ENCODE data around the gene CEP250.
A peak's percentile ranks its signal among the peaks of the same experiment; 100 is the strongest.
"Not testable (repeated sequence)": the region's sequence is repeated elsewhere in the genome, so short reads cannot be mapped to it uniquely, and the experiment has no call there.

CEP250 gene

DNA sequence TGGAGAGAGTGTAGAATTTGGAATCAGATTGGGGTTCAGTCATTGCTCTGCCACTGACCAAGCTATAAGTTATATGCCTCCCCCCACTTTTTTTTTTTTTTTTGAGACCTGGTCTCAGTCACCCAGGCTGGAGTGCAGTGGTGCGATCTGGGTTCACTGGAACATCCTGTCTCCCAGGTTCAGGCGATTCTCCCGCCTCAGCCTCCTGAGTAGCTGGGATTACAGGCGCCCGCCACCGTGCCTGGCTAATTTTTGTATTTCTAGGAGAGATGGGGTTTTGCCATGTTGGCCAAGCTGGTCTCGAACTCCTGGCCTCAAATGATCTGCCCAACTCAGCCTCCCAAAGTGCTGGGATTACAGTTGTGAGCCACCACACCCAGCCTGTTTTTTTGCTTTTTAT is 1.3 kb downstream of the CEP250 start:
- not testable (repeated sequence) for H3K27me3 ChIP-seq (ENCODE audit: control insufficient read depth in 1 of 2, insufficient read depth in 2 of 2, low read length in 2 of 2); H3K4me3 ChIP-seq (ENCODE audit: low read length in 2 of 2)

GRCh38 chr20:35457539-35457938 is 2.1 kb downstream of the CEP250 start:
- not testable (repeated sequence) for H3K4me3 ChIP-seq (ENCODE audit: low read length in 2 of 2); H3K4me1 ChIP-seq (ENCODE audit: control insufficient read depth, insufficient read depth, low read length); H3K27ac ChIP-seq (ENCODE audit: low read length); H3K27me3 ChIP-seq (ENCODE audit: control insufficient read depth in 1 of 2, insufficient read depth in 2 of 2, low read length in 2 of 2); H3K9me3 ChIP-seq (ENCODE audit: control insufficient read depth in 2 of 2, low read length in 2 of 2)
- Histone ChIP-seq H3K9ac (ENCODE audit: low read length in 2 of 2) (peak overlapping the region in 1 of 2 donors; percentile 33), H3K36me3 (ENCODE audit: control insufficient read depth in 2 of 2, insufficient read depth in 2 of 2, low read length in 2 of 2) (peaks cover 12 to 25% of the 10 kb centered on the region in 2 donors)

More for the DNA sequence above, 1.3 kb downstream of the CEP250 start:
- not testable (repeated sequence) for H3K4me1 ChIP-seq (ENCODE audit: control insufficient read depth, insufficient read depth, low read length); H3K9me3 ChIP-seq (ENCODE audit: control insufficient read depth in 2 of 2, low read length in 2 of 2); H3K9ac ChIP-seq (ENCODE audit: low read length in 2 of 2); H3K27ac ChIP-seq (ENCODE audit: low read length)
- H3K36me3 ChIP-seq (ENCODE audit: control insufficient read depth in 2 of 2, insufficient read depth in 2 of 2, low read length in 2 of 2) = peaks cover 3 to 17% of the 10 kb centered on the region in 2 donors

DNA sequence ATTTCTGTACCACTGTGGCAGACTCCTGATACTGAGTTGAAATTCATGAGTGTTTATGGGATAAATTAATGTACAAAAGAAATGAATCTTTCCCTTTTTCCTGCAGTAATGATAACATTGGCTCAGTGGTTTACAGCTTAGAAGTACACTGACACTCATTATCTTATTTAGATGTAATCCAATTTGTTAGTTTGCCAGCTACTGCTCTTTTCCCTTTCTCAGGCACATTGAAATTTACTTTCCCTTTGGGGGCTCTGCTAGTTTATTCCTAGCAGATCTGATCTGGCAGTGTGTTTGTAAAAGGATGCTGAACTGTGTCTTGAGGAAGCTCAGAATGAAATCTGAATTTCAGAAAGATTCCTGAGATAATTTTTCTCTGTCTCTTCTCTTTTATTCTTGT is 3.0 kb downstream of the CEP250 start:
- Histone ChIP-seq H3K9ac (ENCODE audit: low read length in 2 of 2) (no peak overlapping the region), H3K4me1 (ENCODE audit: control insufficient read depth, insufficient read depth, low read length) (peaks cover 2% of the 10 kb centered on the region), H3K27ac (ENCODE audit: low read length) (no peak overlapping the region), H3K9me3 (ENCODE audit: control insufficient read depth in 2 of 2, low read length in 2 of 2) (no peaks in the 10 kb centered on the region), H3K27me3 (ENCODE audit: control insufficient read depth in 1 of 2, insufficient read depth in 2 of 2, low read length in 2 of 2) (no peaks in the 10 kb centered on the region), H3K4me3 (ENCODE audit: low read length in 2 of 2) (no peak overlapping the region), H3K36me3 (ENCODE audit: control insufficient read depth in 2 of 2, insufficient read depth in 2 of 2, low read length in 2 of 2) (peaks cover 15 to 25% of the 10 kb centered on the region in 2 donors)

DNA sequence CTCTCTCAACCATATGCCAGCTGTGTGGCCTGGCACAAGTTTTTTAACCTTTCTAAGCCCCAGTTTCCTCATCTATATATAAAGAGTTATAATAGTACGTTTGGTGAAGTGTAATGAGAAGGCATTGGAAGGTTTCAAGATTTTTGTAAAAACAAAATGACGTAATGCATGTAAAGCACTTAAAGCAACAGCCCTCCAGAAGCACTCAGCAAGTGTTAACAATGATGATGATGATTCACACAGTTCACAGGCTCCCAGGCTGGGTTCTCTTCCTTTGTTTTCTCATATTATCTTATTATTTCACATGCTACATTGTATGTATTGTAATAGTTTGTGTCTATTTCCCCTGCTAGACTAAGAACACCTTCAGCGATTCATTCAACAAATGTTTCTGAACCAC is 6.2 kb downstream of the CEP250 start:
- H3K36me3 ChIP-seq (ENCODE audit: control insufficient read depth in 2 of 2, insufficient read depth in 2 of 2, low read length in 2 of 2) = peaks cover 27 to 28% of the 10 kb centered on the region in 2 donors
- H3K9ac ChIP-seq (ENCODE audit: low read length in 2 of 2) = no peak overlapping the region
- no peak overlapping the region for H3K4me3 ChIP-seq (ENCODE audit: low read length in 2 of 2)

DNA sequence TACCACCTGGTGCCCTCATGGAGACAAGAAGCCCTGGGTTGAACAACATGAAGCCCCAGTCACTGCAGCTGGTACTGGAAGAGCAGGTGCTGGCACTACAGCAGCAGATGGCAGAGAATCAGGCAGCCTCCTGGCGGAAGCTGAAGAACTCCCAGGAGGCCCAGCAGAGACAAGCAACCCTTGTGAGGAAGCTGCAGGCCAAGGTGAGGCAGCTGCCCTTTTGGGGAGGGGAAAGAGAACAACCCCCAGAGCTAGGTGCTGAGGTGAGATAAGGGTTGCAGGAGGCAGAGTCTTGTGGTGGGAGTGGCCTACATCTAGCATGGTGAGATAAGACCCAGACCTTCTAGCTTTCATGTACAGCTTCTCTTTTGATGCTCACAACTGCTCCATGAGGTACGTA is 7.0 kb downstream of the CEP250 start:
- H3K9me3 ChIP-seq (ENCODE audit: control insufficient read depth in 2 of 2, low read length in 2 of 2) = no peaks in the 10 kb centered on the region
- no peak overlapping the region for H3K4me3 ChIP-seq (ENCODE audit: low read length in 2 of 2)
- H3K4me1 ChIP-seq (ENCODE audit: control insufficient read depth, insufficient read depth, low read length) = no peaks in the 10 kb centered on the region
- H3K9ac ChIP-seq (ENCODE audit: low read length in 2 of 2) = no peak overlapping the region
- H3K36me3 ChIP-seq (ENCODE audit: control insufficient read depth in 2 of 2, insufficient read depth in 2 of 2, low read length in 2 of 2) = peaks cover 28 to 29% of the 10 kb centered on the region in 2 donors
- H3K27me3 ChIP-seq (ENCODE audit: control insufficient read depth in 1 of 2, insufficient read depth in 2 of 2, low read length in 2 of 2) = no peaks in the 10 kb centered on the region
- H3K27ac ChIP-seq (ENCODE audit: low read length) = no peak overlapping the region

More for the DNA sequence above, 6.2 kb downstream of the CEP250 start:
- Histone ChIP-seq H3K4me1 (ENCODE audit: control insufficient read depth, insufficient read depth, low read length) (no peaks in the 10 kb centered on the region), H3K27ac (ENCODE audit: low read length) (no peak overlapping the region), H3K27me3 (ENCODE audit: control insufficient read depth in 1 of 2, insufficient read depth in 2 of 2, low read length in 2 of 2) (no peaks in the 10 kb centered on the region), H3K9me3 (ENCODE audit: control insufficient read depth in 2 of 2, low read length in 2 of 2) (no peaks in the 10 kb centered on the region)

DNA sequence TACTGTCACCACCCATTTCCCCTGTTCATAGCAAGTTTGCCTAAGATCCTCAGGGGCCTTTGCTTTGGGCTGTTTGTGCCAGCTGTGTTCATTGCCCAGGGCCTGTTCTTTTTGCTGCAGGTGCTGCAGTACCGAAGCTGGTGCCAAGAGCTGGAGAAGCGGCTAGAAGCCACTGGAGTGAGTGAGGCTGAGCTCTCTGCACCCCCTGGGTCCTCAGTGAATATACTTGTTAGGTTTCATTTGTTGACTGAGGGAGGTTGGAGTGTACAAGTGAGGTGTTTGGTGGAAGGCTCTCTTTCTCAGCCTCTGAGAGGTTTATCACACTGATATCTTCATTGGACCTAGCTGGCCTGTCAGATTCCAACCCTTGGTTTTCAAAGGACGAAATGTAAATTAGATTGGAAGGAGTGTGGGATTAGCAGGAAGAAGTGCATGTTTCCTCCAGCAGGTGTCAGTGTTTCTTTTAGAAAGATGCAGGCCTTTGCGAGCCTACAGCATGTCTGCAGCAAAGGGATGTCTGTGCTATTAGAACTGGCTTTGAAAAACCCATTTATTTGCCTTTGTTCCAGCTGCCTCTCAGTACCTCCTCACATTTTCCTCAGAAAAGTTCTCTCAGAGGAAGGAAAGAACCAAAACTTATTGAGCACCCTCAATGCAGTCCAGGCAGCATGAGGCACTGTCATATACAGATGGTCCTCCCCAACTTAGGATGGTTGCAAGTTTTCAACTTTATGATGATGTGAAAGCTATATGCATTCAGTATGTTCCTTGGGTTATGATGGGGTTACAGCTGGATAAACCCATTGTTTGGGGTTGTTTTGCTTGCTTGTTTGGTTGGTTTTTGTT is 8.3 kb downstream of the CEP250 start:
- no peaks in the 10 kb centered on the region for H3K27me3 ChIP-seq (ENCODE audit: control insufficient read depth in 1 of 2, insufficient read depth in 2 of 2, low read length in 2 of 2)

DNA sequence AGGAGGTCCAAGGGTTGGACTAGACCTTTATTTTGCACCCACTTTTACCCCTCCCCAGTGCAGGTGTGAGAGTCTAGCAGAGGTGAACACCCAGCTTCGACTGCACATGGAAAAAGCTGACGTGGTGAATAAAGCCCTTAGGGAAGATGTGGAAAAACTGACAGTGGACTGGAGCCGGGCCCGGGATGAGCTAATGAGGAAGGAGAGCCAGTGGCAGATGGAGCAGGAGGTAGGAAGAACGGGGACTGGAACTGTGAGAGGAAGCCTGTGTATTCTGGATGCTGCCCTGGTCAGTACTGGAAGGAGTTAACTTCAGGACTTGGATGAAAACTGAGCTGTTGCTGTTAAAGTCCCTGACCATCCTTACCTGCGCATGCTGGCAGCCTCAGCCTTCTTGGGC is 10.6 kb downstream of the CEP250 start:
- no peaks in the 10 kb centered on the region for H3K27me3 ChIP-seq (ENCODE audit: control insufficient read depth in 1 of 2, insufficient read depth in 2 of 2, low read length in 2 of 2)
- no peaks in the 10 kb centered on the region for H3K9me3 ChIP-seq (ENCODE audit: control insufficient read depth in 2 of 2, low read length in 2 of 2)
- no peak overlapping the region for H3K4me3 ChIP-seq (ENCODE audit: low read length in 2 of 2)
- H3K27ac ChIP-seq (ENCODE audit: low read length) = no peak overlapping the region
- H3K36me3 ChIP-seq (ENCODE audit: control insufficient read depth in 2 of 2, insufficient read depth in 2 of 2, low read length in 2 of 2) = peaks cover 23 to 37% of the 10 kb centered on the region in 2 donors
- no peak overlapping the region for H3K9ac ChIP-seq (ENCODE audit: low read length in 2 of 2)
- H3K4me1 ChIP-seq (ENCODE audit: control insufficient read depth, insufficient read depth, low read length) = peaks cover 4% of the 10 kb centered on the region

More for the DNA sequence above, 8.3 kb downstream of the CEP250 start:
- no peaks in the 10 kb centered on the region for H3K9me3 ChIP-seq (ENCODE audit: control insufficient read depth in 2 of 2, low read length in 2 of 2)
- no peak overlapping the region for H3K9ac ChIP-seq (ENCODE audit: low read length in 2 of 2)
- H3K4me1 ChIP-seq (ENCODE audit: control insufficient read depth, insufficient read depth, low read length) = peaks cover 4% of the 10 kb centered on the region
- no peak overlapping the region for H3K27ac ChIP-seq (ENCODE audit: low read length)
- H3K36me3 ChIP-seq (ENCODE audit: control insufficient read depth in 2 of 2, insufficient read depth in 2 of 2, low read length in 2 of 2) = peaks cover 31 to 34% of the 10 kb centered on the region in 2 donors
- no peak overlapping the region for H3K4me3 ChIP-seq (ENCODE audit: low read length in 2 of 2)

GRCh38 chr20:35466856-35467255 is 11.5 kb downstream of the CEP250 start:
- no peak overlapping the region for H3K27ac ChIP-seq (ENCODE audit: low read length)
- no peak overlapping the region for H3K9ac ChIP-seq (ENCODE audit: low read length in 2 of 2)
- no peaks in the 10 kb centered on the region for H3K27me3 ChIP-seq (ENCODE audit: control insufficient read depth in 1 of 2, insufficient read depth in 2 of 2, low read length in 2 of 2)
- no peak overlapping the region for H3K4me3 ChIP-seq (ENCODE audit: low read length in 2 of 2)
- H3K36me3 ChIP-seq (ENCODE audit: control insufficient read depth in 2 of 2, insufficient read depth in 2 of 2, low read length in 2 of 2) = peaks cover 15 to 35% of the 10 kb centered on the region in 2 donors
- H3K9me3 ChIP-seq (ENCODE audit: control insufficient read depth in 2 of 2, low read length in 2 of 2) = no peaks in the 10 kb centered on the region
- peaks cover 4% of the 10 kb centered on the region for H3K4me1 ChIP-seq (ENCODE audit: control insufficient read depth, insufficient read depth, low read length)

- Histone ChIP-seq H3K9me3 (ENCODE audit: control insufficient read depth in 2 of 2, low read length in 2 of 2) (no peaks in the 10 kb centered on the region), H3K27ac (ENCODE audit: low read length) (no peak overlapping the region), H3K4me1 (ENCODE audit: control insufficient read depth, insufficient read depth, low read length) (peaks cover 4% of the 10 kb centered on the region), H3K9ac (ENCODE audit: low read length in 2 of 2) (no peak overlapping the region), H3K36me3 (ENCODE audit: control insufficient read depth in 2 of 2, insufficient read depth in 2 of 2, low read length in 2 of 2) (peaks cover 17 to 35% of the 10 kb centered on the region in 2 donors), H3K27me3 (ENCODE audit: control insufficient read depth in 1 of 2, insufficient read depth in 2 of 2, low read length in 2 of 2) (no peaks in the 10 kb centered on the region), H3K4me3 (ENCODE audit: low read length in 2 of 2) (no peak overlapping the region)
These were observed 12.2 kb downstream of the CEP250 start for GRCh38 chr20:35467339-35468224.

DNA sequence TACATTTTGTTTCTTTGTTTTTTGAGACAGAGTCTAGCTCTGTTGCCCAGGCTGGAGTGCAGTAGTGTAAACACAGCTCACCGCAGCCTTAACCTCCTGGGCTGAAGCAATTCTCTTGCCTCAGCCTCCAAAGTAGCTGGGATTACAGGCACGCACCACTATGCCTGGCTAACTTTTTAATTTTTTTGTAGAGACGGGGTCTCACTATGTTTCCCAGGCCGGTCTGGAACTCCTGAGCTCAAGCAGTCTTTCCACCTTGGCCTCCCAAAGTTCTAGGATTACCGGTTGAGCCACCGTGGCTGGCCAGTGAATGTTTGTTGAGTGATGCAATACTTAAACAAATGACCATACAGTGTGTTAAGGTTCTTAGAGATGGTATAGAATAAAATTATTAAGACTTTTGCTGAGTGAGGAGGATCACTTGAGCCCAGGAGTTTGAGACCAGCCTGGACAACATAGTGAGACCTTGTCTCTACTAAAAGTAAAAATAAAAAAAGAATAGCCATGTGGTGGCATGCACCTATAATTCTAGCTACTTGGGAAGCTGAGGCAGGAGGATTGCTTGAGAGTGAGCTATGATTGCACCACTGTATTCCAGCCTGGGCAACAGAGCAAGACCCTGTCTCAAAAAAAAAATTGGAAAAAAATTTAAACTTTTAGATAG is 13.4 kb downstream of the CEP250 start:
- Histone ChIP-seq H3K27me3 (ENCODE audit: control insufficient read depth in 1 of 2, insufficient read depth in 2 of 2, low read length in 2 of 2) (no peaks in the 10 kb centered on the region), H3K4me3 (ENCODE audit: low read length in 2 of 2) (no peak overlapping the region), H3K27ac (ENCODE audit: low read length) (no peak overlapping the region), H3K9me3 (ENCODE audit: control insufficient read depth in 2 of 2, low read length in 2 of 2) (no peaks in the 10 kb centered on the region), H3K4me1 (ENCODE audit: control insufficient read depth, insufficient read depth, low read length) (peaks cover 4% of the 10 kb centered on the region), H3K9ac (ENCODE audit: low read length in 2 of 2) (no peak overlapping the region), H3K36me3 (ENCODE audit: control insufficient read depth in 2 of 2, insufficient read depth in 2 of 2, low read length in 2 of 2) (peaks cover 29 to 43% of the 10 kb centered on the region in 2 donors)
